Effector memory CD8-positive, alpha-beta T cell (primary cell): Measurements from ENCODE around the gene IGSF23.
"Not testable (repeated sequence)": the region's sequence is repeated elsewhere in the genome, so short reads cannot be mapped to it uniquely, and the experiment has no call there.

Source experiments
- ATAC-seq: fragments of 150-1000 bp; cut with Tn5 transposase; replicated peaks from 2 replicates; pipeline ENCODE4 v1.10.0; 2021; ENCODE audit warnings: mild to moderate bottlenecking, moderate library complexity
- DNase-seq, 3 experiments: peaks; one replicate each; pipeline ENCODE4 v3.0.0; 2021
- H3K27ac Mint-ChIP-seq, 2 donors: one replicate each; pipeline ENCODE4 v1.8.0; 2022; ENCODE audit warnings: mild to moderate bottlenecking in 2 of 2, mixed read lengths in 2 of 2, moderate library complexity in 2 of 2
- H3K27me3 Mint-ChIP-seq, 2 donors: one replicate each; pipeline ENCODE4 v1.8.0; 2022; ENCODE audit warnings: mixed read lengths in 2 of 2
- H3K36me3 Mint-ChIP-seq: one replicate; pipeline ENCODE4 v1.8.0; 2022; ENCODE audit warnings: mild to moderate bottlenecking, moderate library complexity, mixed read lengths; ENCODE audit not compliant: insufficient read depth
- H3K4me1 Mint-ChIP-seq, 2 donors: one replicate each; pipeline ENCODE4 v1.8.0; 2022; ENCODE audit warnings: low read depth in 2 of 2, mixed read lengths in 2 of 2
- H3K4me3 Mint-ChIP-seq, 2 donors: one replicate each; pipeline ENCODE4 v1.8.0; 2022; ENCODE audit warnings: mild to moderate bottlenecking in 2 of 2, mixed read lengths in 2 of 2, moderate library complexity in 2 of 2
- H3K9me3 Mint-ChIP-seq, 2 donors: one replicate each; pipeline ENCODE4 v1.8.0; 2022; ENCODE audit warnings: mixed read lengths in 2 of 2

IGSF23 gene

DNA sequence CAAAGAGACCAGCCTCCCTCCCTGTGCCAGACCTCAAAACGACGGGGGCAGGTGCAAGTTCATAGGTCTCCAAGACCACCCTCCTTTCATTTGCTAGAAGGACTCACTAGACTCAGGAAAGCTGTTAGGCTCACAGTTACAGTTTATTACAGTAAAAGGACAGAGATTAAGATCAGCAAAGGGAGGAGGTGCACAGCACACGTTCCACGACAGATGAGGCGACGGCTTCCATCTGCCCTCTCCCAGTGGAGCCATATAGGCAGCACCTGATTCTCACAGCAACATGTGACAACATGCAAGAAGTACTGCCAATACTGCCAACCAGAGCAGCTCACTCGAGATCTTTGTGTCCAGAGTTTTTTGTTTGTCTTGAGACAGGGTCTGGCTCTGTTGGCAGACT, 48.5 kb downstream of the IGSF23 start:
- Mint-ChIP-seq H3K9me3 (no peaks in the 10 kb centered on the region), H3K27ac (no peak overlapping the region), H3K4me1 (peaks cover 0 to 5% of the 10 kb centered on the region in 2 donors), H3K4me3 (no peak overlapping the region), H3K27me3 (peaks cover 0 to 34% of the 10 kb centered on the region in 2 donors), H3K36me3 (no peaks in the 10 kb centered on the region)
- DNase-seq, result no peak
- no peak for ATAC-seq

DNA sequence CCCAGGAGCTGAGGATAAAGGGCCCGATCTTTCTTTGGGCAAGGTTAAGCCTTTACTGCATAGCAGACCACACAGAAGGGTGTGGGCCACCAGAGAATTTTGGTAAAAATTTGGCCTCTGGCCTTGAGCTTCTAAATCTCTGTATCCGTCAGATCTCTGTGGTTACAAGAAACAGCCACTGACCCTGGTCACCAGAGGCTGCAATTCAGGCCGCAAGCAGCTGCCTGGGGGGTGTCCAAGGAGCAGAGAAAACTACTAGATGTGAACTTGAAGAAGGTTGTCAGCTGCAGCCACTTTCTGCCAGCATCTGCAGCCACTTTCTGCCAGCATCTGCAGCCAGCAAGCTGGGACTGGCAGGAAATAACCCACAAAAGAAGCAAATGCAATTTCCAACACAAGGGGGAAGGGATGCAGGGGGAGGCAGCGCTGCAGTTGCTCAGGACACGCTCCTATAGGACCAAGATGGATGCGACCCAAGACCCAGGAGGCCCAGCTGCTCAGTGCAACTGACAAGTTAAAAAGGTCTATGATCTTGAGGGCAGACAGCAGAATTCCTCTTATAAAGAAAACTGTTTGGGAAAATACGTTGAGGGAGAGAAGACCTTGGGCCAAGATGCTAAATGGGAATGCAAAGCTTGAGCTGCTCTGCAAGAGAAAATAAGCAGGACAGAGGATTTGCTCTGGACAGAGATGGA, 49.5 kb downstream of the IGSF23 start:
- H3K4me1 Mint-ChIP-seq, result no peaks in the 10 kb centered on the region
- H3K9me3 Mint-ChIP-seq, result no peaks in the 10 kb centered on the region
- ATAC-seq (no peak), DNase-seq (no peak)
- no peaks in the 10 kb centered on the region for H3K36me3 Mint-ChIP-seq
- peaks cover 0 to 25% of the 10 kb centered on the region in 2 donors for H3K27me3 Mint-ChIP-seq
- H3K27ac Mint-ChIP-seq, result no peak overlapping the region
- no peak overlapping the region for H3K4me3 Mint-ChIP-seq

DNA sequence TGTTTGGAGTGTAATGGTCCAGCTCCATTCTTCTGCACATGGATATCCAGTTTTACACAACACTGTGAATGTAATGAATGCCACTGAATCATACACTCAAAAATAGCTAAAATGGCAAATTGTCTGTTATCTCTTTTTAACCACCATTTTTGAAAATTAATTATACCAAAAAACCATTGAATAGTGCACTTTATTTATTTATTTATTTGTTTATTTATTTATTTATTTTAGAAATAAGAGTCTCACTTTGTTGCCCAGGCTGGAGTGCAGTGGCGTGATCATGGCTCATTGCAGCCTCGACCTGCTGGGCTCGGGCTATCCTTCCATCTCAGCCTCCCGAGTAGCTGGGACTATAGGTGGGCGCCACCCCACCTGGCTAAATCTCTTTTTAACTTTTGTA, 50.6 kb downstream of the IGSF23 start:
- no peaks in the 10 kb centered on the region for H3K9me3 Mint-ChIP-seq
- no peak for DNase-seq
- no peaks in the 10 kb centered on the region for H3K36me3 Mint-ChIP-seq
- H3K27ac Mint-ChIP-seq, result no peak overlapping the region
- H3K27me3 Mint-ChIP-seq, result peaks cover 0 to 23% of the 10 kb centered on the region in 2 donors
- H3K4me1 Mint-ChIP-seq, result no peaks in the 10 kb centered on the region
- no peak overlapping the region for H3K4me3 Mint-ChIP-seq
- no peak for ATAC-seq

DNA sequence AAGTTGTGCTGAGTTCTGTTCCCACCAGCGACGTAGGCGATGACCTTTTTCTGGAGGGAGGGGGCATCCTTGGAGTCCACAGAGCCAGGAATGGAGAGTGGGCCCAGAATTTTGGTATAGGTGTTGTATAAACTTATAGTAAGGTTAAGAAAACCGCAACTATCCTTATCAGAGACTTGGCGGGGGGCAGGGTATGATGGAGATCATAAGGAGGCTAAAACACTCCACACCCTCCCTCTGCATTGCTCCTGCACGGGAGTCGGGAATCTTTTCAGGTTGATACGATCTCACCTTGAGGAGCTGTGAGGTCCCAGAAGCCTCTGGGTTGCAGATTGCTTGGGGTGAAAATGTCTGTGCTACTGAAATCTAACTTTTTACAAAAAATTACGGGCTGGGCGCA, 51.6 kb downstream of the IGSF23 start:
- H3K36me3 Mint-ChIP-seq, result no peaks in the 10 kb centered on the region
- no peaks in the 10 kb centered on the region for H3K9me3 Mint-ChIP-seq
- DNase-seq (no peak), ATAC-seq (no peak)
- H3K4me1 Mint-ChIP-seq, result no peaks in the 10 kb centered on the region
- H3K27me3 Mint-ChIP-seq, result peaks cover 0 to 23% of the 10 kb centered on the region in 2 donors
- no peak overlapping the region for H3K4me3 Mint-ChIP-seq
- H3K27ac Mint-ChIP-seq, result no peak overlapping the region

GRCh38 chr19:44666852-44667556, 53.6 kb downstream of the IGSF23 start:
- H3K27ac Mint-ChIP-seq, result no peak overlapping the region
- H3K27me3 Mint-ChIP-seq, result peaks cover 0 to 9% of the 10 kb centered on the region in 2 donors
- H3K9me3 Mint-ChIP-seq, result no peaks in the 10 kb centered on the region
- H3K36me3 Mint-ChIP-seq, result peaks cover 3% of the 10 kb centered on the region
- DNase-seq, result no peak
- no peak for ATAC-seq
- H3K4me3 Mint-ChIP-seq, result no peak overlapping the region
- no peaks in the 10 kb centered on the region for H3K4me1 Mint-ChIP-seq

GRCh38 chr19:44668985-44669764, 55.8 kb downstream of the IGSF23 start:
- DNase-seq, result no peak
- ATAC-seq, result no peak
- H3K4me1 Mint-ChIP-seq, result no peaks in the 10 kb centered on the region
- H3K27me3 Mint-ChIP-seq, result no peaks in the 10 kb centered on the region
- peaks cover 3% of the 10 kb centered on the region for H3K36me3 Mint-ChIP-seq
- no peaks in the 10 kb centered on the region for H3K9me3 Mint-ChIP-seq
- H3K4me3 Mint-ChIP-seq, result no peak overlapping the region
- H3K27ac Mint-ChIP-seq, result no peak overlapping the region

DNA sequence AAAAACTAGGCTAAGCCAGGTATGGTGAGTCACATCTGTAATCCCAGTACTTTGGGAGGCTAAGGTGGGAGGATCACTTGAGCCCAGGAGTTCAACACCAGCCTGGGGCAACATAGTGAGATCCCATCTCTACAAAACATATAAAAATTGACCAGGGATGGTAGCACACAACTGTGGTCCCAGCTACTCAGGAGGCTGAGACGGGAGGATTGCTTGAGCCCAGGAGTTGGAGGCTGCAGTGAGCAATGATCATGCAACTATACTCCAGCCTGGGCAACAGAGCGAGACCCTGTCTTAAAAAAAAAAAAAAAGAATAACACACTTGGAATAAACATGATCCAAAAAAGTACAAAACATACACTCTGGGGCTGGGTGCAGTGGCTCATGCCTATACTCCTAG, 56.7 kb downstream of the IGSF23 start:
- not testable (repeated sequence) for ATAC-seq, H3K9me3 Mint-ChIP-seq, H3K27me3 Mint-ChIP-seq, DNase-seq, H3K27ac Mint-ChIP-seq, H3K36me3 Mint-ChIP-seq, H3K4me3 Mint-ChIP-seq, H3K4me1 Mint-ChIP-seq

GRCh38 chr19:44671400-44671799, 58.0 kb downstream of the IGSF23 start, which contains the start of gene CEACAM19:
TSS of gene CEACAM19 (plus strand) at chr19:44671482. CDS start at chr19:44671932, 450 bp downstream.
- Mint-ChIP-seq H3K4me1 (no peaks in the 10 kb centered on the region), H3K27ac (no peak within 1 kb of the TSS), H3K9me3 (no peaks in the 10 kb centered on the region), H3K4me3 (no peak within 1 kb of the TSS), H3K36me3 (peaks cover 3% of the 10 kb centered on the region), H3K27me3 (peaks cover 5 to 15% of the 10 kb centered on the region in 2 donors)
- DNase-seq (no peak), ATAC-seq (no peak)

GRCh38 chr19:44672226-44672625, 58.9 kb downstream of the IGSF23 start:
- no peak for ATAC-seq
- no peaks in the 10 kb centered on the region for H3K4me1 Mint-ChIP-seq
- DNase-seq, result no peak

GRCh38 chr19:44673510-44673909, 60.1 kb downstream of the IGSF23 start:
- peaks cover 3% of the 10 kb centered on the region for H3K36me3 Mint-ChIP-seq
- ATAC-seq (no peak), DNase-seq (no peak)
- no peak overlapping the region for H3K4me3 Mint-ChIP-seq
- H3K9me3 Mint-ChIP-seq, result no peaks in the 10 kb centered on the region
- H3K27me3 Mint-ChIP-seq, result peaks cover 5 to 18% of the 10 kb centered on the region in 2 donors
- no peak overlapping the region for H3K27ac Mint-ChIP-seq
- no peaks in the 10 kb centered on the region for H3K4me1 Mint-ChIP-seq

More at GRCh38 chr19:44672226-44672625, 58.9 kb downstream of the IGSF23 start:
- Mint-ChIP-seq H3K9me3 (no peaks in the 10 kb centered on the region), H3K27me3 (peaks cover 5 to 15% of the 10 kb centered on the region in 2 donors), H3K36me3 (peaks cover 3% of the 10 kb centered on the region), H3K4me3 (no peak overlapping the region), H3K27ac (no peak overlapping the region)

DNA sequence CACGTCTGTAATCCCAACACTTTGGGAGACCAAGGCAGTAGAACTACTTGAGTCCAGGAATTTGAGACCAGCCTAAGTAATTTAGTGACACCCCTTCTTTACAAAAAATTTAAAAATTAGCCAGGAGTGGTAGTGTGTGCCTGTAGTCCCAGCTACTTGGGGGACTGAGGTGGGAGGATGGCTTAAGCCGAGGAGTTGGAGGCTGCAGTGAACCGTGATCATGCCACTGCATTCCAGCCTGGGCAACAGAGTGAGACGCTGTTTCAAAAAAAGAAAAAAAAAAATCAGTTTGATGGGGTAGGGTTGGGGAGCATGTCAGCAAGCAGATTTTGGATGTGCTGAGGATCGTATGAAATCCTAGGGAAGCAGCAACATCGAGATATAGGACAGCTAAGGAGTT, 62.2 kb downstream of the IGSF23 start:
- no peaks in the 10 kb centered on the region for H3K9me3 Mint-ChIP-seq

DNA sequence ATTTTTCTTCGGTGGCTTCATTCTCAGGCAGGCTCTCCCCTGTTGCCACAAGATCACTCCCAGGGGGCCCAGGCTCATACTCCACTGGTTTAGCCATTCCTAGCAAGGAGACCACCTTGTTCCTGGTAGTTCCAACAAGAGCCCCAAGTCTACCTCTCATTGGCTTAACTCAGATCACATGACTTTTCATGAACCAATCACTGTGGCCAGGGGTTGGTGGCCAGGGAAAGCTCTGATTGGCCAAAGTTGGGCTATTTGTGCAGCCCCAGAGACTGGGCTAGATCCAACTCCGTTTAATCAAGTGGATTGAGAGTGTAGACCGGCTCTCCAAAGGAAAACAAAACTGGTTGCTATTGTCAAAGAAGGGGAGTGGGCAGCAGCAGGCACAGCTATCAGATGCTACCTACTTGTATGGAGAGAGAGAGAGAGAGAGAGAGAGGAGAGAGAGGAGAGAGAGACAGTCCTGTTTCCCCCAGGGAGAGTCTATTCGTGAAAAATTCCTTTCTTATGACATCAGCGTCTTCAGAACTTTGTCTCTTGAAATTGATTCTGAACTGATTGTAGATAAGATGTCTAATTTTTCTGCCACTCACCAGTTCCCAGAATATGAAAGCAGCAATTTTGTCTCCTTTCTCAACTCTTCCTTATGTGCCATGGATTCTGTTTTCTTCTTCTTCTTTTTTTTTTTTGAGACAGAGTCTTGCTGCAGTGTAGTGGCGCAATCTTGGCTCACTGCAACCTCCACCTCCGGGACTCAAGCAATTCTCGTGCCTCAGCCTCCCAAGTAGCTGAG, 63.9 kb downstream of the IGSF23 start:
- ATAC-seq, result no peak
- DNase-seq, result no peak
- Mint-ChIP-seq H3K4me3 (no peak overlapping the region), H3K9me3 (no peaks in the 10 kb centered on the region), H3K27ac (no peak overlapping the region), H3K4me1 (no peaks in the 10 kb centered on the region), H3K27me3 (peaks cover 13 to 39% of the 10 kb centered on the region in 2 donors), H3K36me3 (no peaks in the 10 kb centered on the region)

More for the DNA sequence above, 62.2 kb downstream of the IGSF23 start:
- peaks cover 10 to 32% of the 10 kb centered on the region in 2 donors for H3K27me3 Mint-ChIP-seq
- no peak overlapping the region for H3K4me3 Mint-ChIP-seq
- no peaks in the 10 kb centered on the region for H3K4me1 Mint-ChIP-seq
- no peaks in the 10 kb centered on the region for H3K36me3 Mint-ChIP-seq
- ATAC-seq (no peak), DNase-seq (no peak)
- no peak overlapping the region for H3K27ac Mint-ChIP-seq

- H3K27ac Mint-ChIP-seq, result no peak overlapping the region
- peaks cover 2 to 3% of the 10 kb centered on the region in 2 donors for H3K4me1 Mint-ChIP-seq
- H3K27me3 Mint-ChIP-seq, result peaks cover 21 to 45% of the 10 kb centered on the region in 2 donors
- H3K4me3 Mint-ChIP-seq, result no peak overlapping the region
- no peaks in the 10 kb centered on the region for H3K9me3 Mint-ChIP-seq
- no peak for DNase-seq
- peaks cover 3% of the 10 kb centered on the region for H3K36me3 Mint-ChIP-seq
- no peak for ATAC-seq
Measured at GRCh38 chr19:44680536-44680935, 67.2 kb downstream of the IGSF23 start.
